PFSK-1 (cell line): ENCODE measurements around the gene YPEL5.

Source experiments
- FOXP2 ChIP-seq: optimal IDR thresholded peaks from 2 replicates; pipeline ENCODE3; 2011; ENCODE audit warnings: borderline replicate concordance, control low read depth, inconsistent platforms; ENCODE audit not compliant: insufficient read depth; ENCODE audit errors: extremely low read length, extremely low read depth
- POLR2AphosphoS5 ChIP-seq: IDR thresholded peaks from 2 replicates; pipeline ENCODE4 v1.6.1; 2012; ENCODE audit warnings: low read depth, mild to moderate bottlenecking, control low read depth, low read length, moderate library complexity
- SIN3A ChIP-seq: IDR thresholded peaks from 2 replicates; pipeline ENCODE4 v1.6.1; 2012; ENCODE audit warnings: mild to moderate bottlenecking, low read length, moderate library complexity, borderline replicate concordance; ENCODE audit not compliant: insufficient read depth
- TAF1 ChIP-seq: IDR thresholded peaks from 2 replicates; pipeline ENCODE4 v1.6.1; 2012; ENCODE audit warnings: low read length, control low read depth, borderline replicate concordance; ENCODE audit not compliant: insufficient read depth
- TF ChIP-seq, protein P1 (sequence below), 2 experiments: IDR thresholded peaks; 2 replicates each; pipeline versions ENCODE4 v1.6.1 to v1.8.0; 2011 to 2012; ENCODE audit warnings: low read depth in 2 of 2, low read length in 2 of 2, control low read depth in 1 of 2, inconsistent platforms in 1 of 2, mild to moderate bottlenecking in 1 of 2, moderate library complexity in 1 of 2; ENCODE audit not compliant: insufficient read depth in 1 of 2

Gene YPEL5

DNA sequence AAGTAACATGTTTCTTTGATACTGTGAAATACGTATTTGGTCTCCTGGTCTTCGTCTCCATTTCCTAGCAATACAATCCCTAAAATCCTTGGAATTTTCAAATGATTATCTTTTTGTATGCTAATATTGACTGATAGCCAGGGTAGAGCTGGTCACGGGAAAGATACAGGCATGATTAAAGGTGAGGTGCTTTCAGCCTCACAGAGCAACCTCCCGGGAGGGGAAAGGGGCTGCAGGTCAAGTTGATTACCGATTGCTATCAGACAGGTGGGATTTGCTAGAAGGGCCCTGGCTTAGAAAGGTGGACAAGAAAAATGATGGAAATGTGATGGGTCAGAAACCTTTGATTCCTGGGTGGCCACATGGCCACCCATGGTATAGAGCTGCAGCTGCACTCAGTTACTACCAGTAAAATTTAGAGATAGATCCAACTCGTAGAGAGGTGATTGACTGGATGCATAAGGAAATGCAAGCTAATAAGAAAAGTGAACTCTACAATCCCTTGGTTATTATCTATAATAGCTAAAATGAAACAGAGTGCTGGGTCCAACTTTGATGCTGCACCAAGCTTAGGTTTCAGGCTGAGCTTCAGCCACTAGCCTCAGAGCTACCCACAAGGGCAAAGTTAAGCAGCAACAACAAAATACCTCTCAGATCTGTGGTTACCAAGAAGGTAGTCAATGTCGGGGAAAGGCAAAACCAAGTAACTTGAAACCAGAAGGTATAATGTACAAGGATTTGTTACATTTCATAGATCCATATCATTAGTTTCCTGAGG is 15.3 kb downstream of the YPEL5 start:
- TF ChIP-seq, protein P1, sequence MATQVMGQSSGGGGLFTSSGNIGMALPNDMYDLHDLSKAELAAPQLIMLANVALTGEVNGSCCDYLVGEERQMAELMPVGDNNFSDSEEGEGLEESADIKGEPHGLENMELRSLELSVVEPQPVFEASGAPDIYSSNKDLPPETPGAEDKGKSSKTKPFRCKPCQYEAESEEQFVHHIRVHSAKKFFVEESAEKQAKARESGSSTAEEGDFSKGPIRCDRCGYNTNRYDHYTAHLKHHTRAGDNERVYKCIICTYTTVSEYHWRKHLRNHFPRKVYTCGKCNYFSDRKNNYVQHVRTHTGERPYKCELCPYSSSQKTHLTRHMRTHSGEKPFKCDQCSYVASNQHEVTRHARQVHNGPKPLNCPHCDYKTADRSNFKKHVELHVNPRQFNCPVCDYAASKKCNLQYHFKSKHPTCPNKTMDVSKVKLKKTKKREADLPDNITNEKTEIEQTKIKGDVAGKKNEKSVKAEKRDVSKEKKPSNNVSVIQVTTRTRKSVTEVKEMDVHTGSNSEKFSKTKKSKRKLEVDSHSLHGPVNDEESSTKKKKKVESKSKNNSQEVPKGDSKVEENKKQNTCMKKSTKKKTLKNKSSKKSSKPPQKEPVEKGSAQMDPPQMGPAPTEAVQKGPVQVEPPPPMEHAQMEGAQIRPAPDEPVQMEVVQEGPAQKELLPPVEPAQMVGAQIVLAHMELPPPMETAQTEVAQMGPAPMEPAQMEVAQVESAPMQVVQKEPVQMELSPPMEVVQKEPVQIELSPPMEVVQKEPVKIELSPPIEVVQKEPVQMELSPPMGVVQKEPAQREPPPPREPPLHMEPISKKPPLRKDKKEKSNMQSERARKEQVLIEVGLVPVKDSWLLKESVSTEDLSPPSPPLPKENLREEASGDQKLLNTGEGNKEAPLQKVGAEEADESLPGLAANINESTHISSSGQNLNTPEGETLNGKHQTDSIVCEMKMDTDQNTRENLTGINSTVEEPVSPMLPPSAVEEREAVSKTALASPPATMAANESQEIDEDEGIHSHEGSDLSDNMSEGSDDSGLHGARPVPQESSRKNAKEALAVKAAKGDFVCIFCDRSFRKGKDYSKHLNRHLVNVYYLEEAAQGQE (IDR thresholded peaks at IDR 0.05; ENCODE audit: insufficient read depth in 1 of 2, low read depth in 2 of 2, low read length in 2 of 2) = no peak

DNA sequence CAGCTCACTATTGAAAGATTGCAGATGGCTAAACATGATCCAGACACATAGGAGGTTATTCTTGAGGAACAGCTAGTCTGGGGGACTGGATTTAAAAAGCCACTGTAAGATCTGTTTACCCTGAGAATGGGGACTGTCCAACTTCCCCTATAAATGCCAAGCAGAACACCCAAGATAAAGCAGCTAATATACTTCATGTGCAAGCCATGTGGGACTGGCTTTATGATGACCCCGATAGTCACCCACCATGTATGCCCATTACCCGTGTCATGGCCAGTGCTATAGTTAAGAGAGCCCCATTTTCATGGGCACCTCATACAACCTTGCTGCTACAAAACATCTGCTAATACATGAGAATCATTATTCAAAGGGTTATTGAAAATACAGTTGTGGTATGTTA is 16.0 kb downstream of the YPEL5 start:
- TF ChIP-seq FOXP2 (no peak), TAF1 (no peak), POLR2AphosphoS5 (no peak), SIN3A (no peak)
- TF ChIP-seq, protein P1 (IDR thresholded peaks at IDR 0.05; ENCODE audit: insufficient read depth in 1 of 2, low read depth in 2 of 2, low read length in 2 of 2) = no peak

DNA sequence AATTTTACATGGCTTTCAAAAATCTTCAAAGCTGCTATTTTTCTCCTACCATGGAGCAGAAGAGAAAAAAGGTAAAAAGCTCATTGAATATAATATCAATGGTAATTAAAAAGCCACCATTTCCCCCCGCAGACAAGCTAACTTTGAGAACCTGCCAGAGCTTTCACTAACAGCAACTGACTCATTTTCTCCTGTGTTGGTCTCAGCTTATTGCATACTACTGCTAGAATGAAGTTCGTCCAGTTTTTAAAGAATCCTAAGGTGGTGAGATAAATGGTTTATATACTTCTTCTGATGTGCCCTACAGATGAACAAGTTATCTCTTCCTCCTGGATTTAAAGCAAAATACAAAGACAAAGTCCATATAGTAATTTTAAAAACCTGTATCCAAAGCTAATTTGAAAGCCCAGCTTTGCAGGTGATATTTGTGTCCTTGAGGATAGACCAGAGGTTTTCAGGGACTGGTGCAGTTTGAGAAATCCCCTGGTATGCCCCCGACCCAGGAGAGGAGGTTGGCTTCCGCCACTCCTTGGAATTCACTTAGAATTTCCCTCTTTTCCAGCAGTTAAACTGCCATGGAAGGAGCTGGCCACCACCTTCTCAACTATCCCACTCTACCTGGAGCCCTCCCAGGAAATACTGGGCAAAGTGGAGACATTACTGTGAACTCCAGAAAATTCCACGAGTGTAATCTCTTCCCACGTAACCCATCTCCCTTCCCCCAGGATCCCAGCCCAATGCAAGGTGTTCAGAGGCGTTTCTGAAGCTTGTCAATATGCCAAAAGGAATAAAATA is 17.5 kb downstream of the YPEL5 start:
- TF ChIP-seq, protein P1 (IDR thresholded peaks at IDR 0.05; ENCODE audit: insufficient read depth in 1 of 2, low read depth in 2 of 2, low read length in 2 of 2) = no peak
- TF ChIP-seq FOXP2 (no peak), SIN3A (no peak), POLR2AphosphoS5 (no peak)

DNA sequence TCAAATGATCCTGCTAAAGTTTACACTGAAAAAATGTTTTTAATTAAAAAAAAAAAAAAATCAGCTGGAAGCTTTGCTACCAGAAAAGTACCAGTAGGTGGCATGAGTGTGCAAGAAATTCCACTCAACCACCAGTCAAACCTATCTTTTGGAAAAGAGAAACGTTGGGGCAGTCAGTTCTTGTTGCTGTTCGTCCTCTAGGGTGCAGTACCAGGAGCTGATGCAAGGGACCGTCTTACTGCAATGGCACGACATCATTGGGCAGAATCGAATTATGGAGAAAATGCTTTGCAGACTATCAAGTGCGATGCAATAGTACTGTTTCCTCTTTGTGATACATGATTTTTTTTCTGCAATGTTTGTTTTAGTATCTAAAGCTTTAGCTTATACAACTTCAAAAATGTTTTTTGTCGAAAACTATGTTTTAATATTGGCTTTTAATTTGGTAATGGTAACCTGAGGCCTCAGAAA is 18.3 kb downstream of the YPEL5 start:
- TF ChIP-seq TAF1 (no peak), POLR2AphosphoS5 (no peak), FOXP2 (no peak), SIN3A (no peak)
- TF ChIP-seq, protein P1 (IDR thresholded peaks at IDR 0.05; ENCODE audit: insufficient read depth in 1 of 2, low read depth in 2 of 2, low read length in 2 of 2) = no peak
